KMS-11 (cell line): ENCODE measurements around the gene CYB561D1.

ENCODE experiments used
- H2AFZ ChIP-seq: fragments of 200-600 bp; sonication (generic); 2 replicates; pipeline ENCODE4 v1.6.1; 2016; ENCODE audit warnings: antibody characterized with exemption, mixed run types, low read depth
- H3K27ac ChIP-seq: fragments of 200-600 bp; sonication (generic); 2 replicates; pipeline ENCODE4 v1.6.1; 2016; ENCODE audit warnings: mild to moderate bottlenecking, mixed run types
- H3K27me3 ChIP-seq: fragments of 200-600 bp; sonication (generic); 2 replicates; pipeline ENCODE4 v1.6.1; 2017; ENCODE audit warnings: mild to moderate bottlenecking, low read depth, mixed run types, moderate library complexity; ENCODE audit not compliant: insufficient read depth
- H3K36me3 ChIP-seq: fragments of 200-600 bp; sonication (generic); 2 replicates; pipeline ENCODE4 v1.6.1; 2017; ENCODE audit warnings: mild to moderate bottlenecking, mixed run types; ENCODE audit not compliant: insufficient read depth
- H3K4me1 ChIP-seq: fragments of 200-600 bp; sonication (generic); 2 replicates; pipeline ENCODE4 v1.6.1; 2016; ENCODE audit warnings: mild to moderate bottlenecking, low read depth, mixed run types; ENCODE audit not compliant: poor library complexity, severe bottlenecking
- H3K4me2 ChIP-seq: fragments of 200-600 bp; sonication (generic); 2 replicates; pipeline ENCODE4 v1.7.0; 2016; ENCODE audit warnings: mild to moderate bottlenecking, mixed run types
- H3K4me3 ChIP-seq: fragments of 200-600 bp; sonication (generic); IDR thresholded peaks from 2 replicates; pipeline ENCODE4 v1.6.1; 2017; ENCODE audit warnings: low read depth, low read length, mixed read lengths; ENCODE audit not compliant: insufficient read depth
- H3K79me2 ChIP-seq: fragments of 200-600 bp; sonication (generic); 2 replicates; pipeline ENCODE4 v1.6.1; 2016; ENCODE audit warnings: low read depth, mixed run types; ENCODE audit not compliant: insufficient read depth
- H3K9ac ChIP-seq: fragments of 200-600 bp; sonication (generic); 2 replicates; pipeline ENCODE4 v1.6.1; 2016; ENCODE audit warnings: mild to moderate bottlenecking, mixed run types
- H4K20me1 ChIP-seq: fragments of 200-600 bp; sonication (generic); 2 replicates; pipeline ENCODE4 v1.6.1; 2016; ENCODE audit warnings: mild to moderate bottlenecking, mixed run types; ENCODE audit not compliant: insufficient read depth
- CTCF ChIP-seq: fragments of 200-600 bp; sonication (generic); conservative IDR thresholded peaks from 2 replicates; pipeline ENCODE4 v1.6.1; 2017; ENCODE audit warnings: low read depth, mild to moderate bottlenecking, antibody characterized with exemption, low read length, moderate library complexity, mixed read lengths

CYB561D1 gene

GRCh38 chr1:109522026-109522425 lies 28.1 kb downstream of the CYB561D1 start:
- no peak overlapping the region for H3K4me2 ChIP-seq
- no peaks in the 10 kb centered on the region for H4K20me1 ChIP-seq
- no peaks in the 10 kb centered on the region for H3K79me2 ChIP-seq
- no peak for TF ChIP-seq CTCF
- no peak overlapping the region for H2AFZ ChIP-seq
- no peaks in the 10 kb centered on the region for H3K36me3 ChIP-seq
- no peak overlapping the region for H3K27ac ChIP-seq
- H3K4me3 ChIP-seq, result no peak overlapping the region
- H3K4me1 ChIP-seq, result no peaks in the 10 kb centered on the region
- no peak overlapping the region for H3K9ac ChIP-seq
- H3K27me3 ChIP-seq, result no peaks in the 10 kb centered on the region

- Histone ChIP-seq H3K36me3 (no peaks in the 10 kb centered on the region), H4K20me1 (no peaks in the 10 kb centered on the region), H3K4me1 (no peaks in the 10 kb centered on the region), H3K9ac (no peak overlapping the region), H2AFZ (no peak overlapping the region), H3K27me3 (no peaks in the 10 kb centered on the region), H3K27ac (no peak overlapping the region), H3K4me3 (no peak overlapping the region), H3K4me2 (no peak overlapping the region), H3K79me2 (no peaks in the 10 kb centered on the region)
- no peak for TF ChIP-seq CTCF
Measured at GRCh38 chr1:109523706-109524105, 29.8 kb downstream of the CYB561D1 start.

GRCh38 chr1:109527098-109527811 lies 33.4 kb downstream of the CYB561D1 start:
- H3K27ac ChIP-seq, result no peak overlapping the region
- H4K20me1 ChIP-seq, result no peaks in the 10 kb centered on the region
- TF ChIP-seq CTCF, result no peak
- no peak overlapping the region for H2AFZ ChIP-seq
- H3K79me2 ChIP-seq, result no peaks in the 10 kb centered on the region
- H3K4me3 ChIP-seq, result no peak overlapping the region
- no peak overlapping the region for H3K4me2 ChIP-seq
- H3K9ac ChIP-seq, result no peak overlapping the region
- no peaks in the 10 kb centered on the region for H3K27me3 ChIP-seq
- H3K4me1 ChIP-seq, result no peaks in the 10 kb centered on the region
- no peaks in the 10 kb centered on the region for H3K36me3 ChIP-seq

- no peaks in the 10 kb centered on the region for H3K27me3 ChIP-seq
- no peak overlapping the region for H3K4me2 ChIP-seq
- H3K36me3 ChIP-seq, result no peaks in the 10 kb centered on the region
- no peaks in the 10 kb centered on the region for H3K79me2 ChIP-seq
- H3K4me1 ChIP-seq, result peaks cover 7% of the 10 kb centered on the region
- no peaks in the 10 kb centered on the region for H4K20me1 ChIP-seq
- H3K27ac ChIP-seq, result no peak overlapping the region
- no peak for TF ChIP-seq CTCF
- H3K4me3 ChIP-seq, result no peak overlapping the region
- H3K9ac ChIP-seq, result no peak overlapping the region
- no peak overlapping the region for H2AFZ ChIP-seq
Measured at GRCh38 chr1:109527846-109528695, 34.2 kb downstream of the CYB561D1 start.
